GM23248 (cell line): ENCODE results near the gene FAM227A.

ENCODE experiments used
- EZH2 ChIP-seq: fragments of 200-600 bp; sonication (generic); IDR thresholded peaks from 2 replicates; pipeline ENCODE4 v1.6.1; 2018; ENCODE audit warnings: antibody characterized with exemption, mild to moderate bottlenecking; ENCODE audit not compliant: insufficient read depth, poor library complexity, severe bottlenecking
- EZH2phosphoT487 ChIP-seq: fragments of 200-600 bp; sonication (generic); IDR thresholded peaks from 2 replicates; pipeline ENCODE4 v1.6.1; 2018; ENCODE audit warnings: antibody characterized with exemption, moderate library complexity, mild to moderate bottlenecking, low read depth; ENCODE audit not compliant: insufficient read depth

DNA sequence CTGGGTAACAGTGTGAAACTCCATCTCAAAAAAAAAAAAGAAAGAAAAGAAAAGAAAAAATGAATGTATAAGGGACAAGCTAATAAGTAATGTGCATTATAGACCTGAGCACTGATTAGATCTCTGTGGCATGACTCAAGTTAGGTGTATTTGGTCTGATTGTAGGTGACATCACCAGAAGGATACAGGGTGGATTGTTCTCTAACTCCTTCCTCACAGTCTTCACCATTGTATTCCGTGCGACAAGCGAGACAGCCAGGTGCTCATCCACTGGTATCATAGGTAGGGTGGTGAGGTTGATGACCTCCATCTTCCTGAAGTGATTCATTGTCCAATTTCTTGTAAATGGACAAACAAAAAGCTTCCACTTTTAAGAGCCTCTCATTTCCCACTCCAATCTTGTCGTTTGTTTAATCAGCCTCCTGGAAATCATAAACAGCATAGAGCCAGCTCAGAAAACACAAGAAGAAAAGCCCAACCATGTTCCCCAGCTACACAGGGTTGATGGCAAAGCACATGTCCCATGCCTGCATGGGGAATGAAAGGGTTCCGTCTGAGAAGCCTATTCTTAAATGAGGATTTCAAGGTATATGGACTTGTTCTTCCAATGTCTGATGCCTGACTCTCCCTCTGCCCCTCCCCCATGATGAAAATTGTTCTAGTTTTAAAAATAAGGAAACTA is 6.2 kb downstream of the FAM227A start:
- TF ChIP-seq EZH2phosphoT487 (no peak), EZH2 (no peak)
